ENCODE results near the gene HTRA2.
"Not testable (repeated sequence)": the region's sequence is repeated elsewhere in the genome, so short reads cannot be mapped to it uniquely, and the experiment has no call there.

The HTRA2 gene

GRCh38 chr2:74552914-74553811 lies 23.4 kb downstream of the HTRA2 start:
- peak overlapping the region; percentile 96; the same call in 1 of the 2 replicates for H3K4me3 ChIP-seq (ENCODE audit: low read length)
- no peak for TF ChIP-seq ZNF274 (IDR thresholded peaks at IDR 0.05; ENCODE audit: low read depth, low read length)

GRCh38 chr2:74553892-74554819 lies 24.4 kb downstream of the HTRA2 start, which contains the start of the genes DOK1 and LOXL3:
Gene DOK1, plus strand, starts transcription at chr2:74554720. Its CDS starts 35 bp downstream, at chr2:74554755.
Gene LOXL3, minus strand, starts transcription at chr2:74553942. Its CDS starts 1,308 bp downstream, at chr2:74552634.
- no peak for TF ChIP-seq ZNF274 (IDR thresholded peaks at IDR 0.05; ENCODE audit: low read depth, low read length)
- H3K4me3 ChIP-seq (ENCODE audit: low read length), result peak within 1 kb of the TSS; percentile 96

- no peak for TF ChIP-seq ZNF274 (IDR thresholded peaks at IDR 0.05; ENCODE audit: low read depth, low read length)
These were observed 25.2 kb downstream of the HTRA2 start for GRCh38 chr2:74554820-74555531.

DNA sequence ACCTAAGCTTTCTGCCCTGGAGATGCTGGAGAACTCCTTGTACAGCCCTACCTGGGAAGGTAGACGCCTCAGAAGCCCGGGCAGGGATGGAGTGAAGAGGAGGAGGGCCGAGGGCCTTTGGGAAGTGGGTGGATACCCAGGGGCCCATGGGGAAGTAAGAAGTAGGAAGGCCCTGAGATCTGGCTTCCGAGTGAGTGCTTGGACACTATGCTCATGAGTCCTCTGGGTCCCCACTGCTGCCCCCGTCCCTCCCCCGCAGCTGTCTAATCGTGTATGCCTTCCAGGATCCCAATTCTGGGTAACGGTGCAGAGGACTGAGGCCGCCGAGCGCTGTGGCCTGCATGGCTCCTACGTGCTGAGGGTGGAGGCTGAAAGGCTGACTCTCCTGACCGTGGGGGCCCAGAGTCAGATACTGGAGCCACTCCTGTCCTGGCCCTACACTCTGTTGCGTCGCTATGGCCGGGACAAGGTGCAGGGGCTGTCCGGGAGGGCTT lies 25.9 kb downstream of the HTRA2 start:
- H3K4me3 ChIP-seq (ENCODE audit: low read length), result peak overlapping the region; percentile 96; the same call in 1 of the 2 replicates

More at GRCh38 chr2:74554820-74555531, 25.2 kb downstream of the HTRA2 start:
- H3K4me3 ChIP-seq (ENCODE audit: low read length), result peak overlapping the region; percentile 96

GRCh38 chr2:74556159-74556558 lies 26.4 kb downstream of the HTRA2 start:
- no peak for TF ChIP-seq ZNF274 (IDR thresholded peaks at IDR 0.05; ENCODE audit: low read depth, low read length)
- peak overlapping the region; percentile 96; the same call in 1 of the 2 replicates for H3K4me3 ChIP-seq (ENCODE audit: low read length)

More for the DNA sequence above, 25.9 kb downstream of the HTRA2 start:
- TF ChIP-seq ZNF274 (IDR thresholded peaks at IDR 0.05; ENCODE audit: low read depth, low read length), result no peak

DNA sequence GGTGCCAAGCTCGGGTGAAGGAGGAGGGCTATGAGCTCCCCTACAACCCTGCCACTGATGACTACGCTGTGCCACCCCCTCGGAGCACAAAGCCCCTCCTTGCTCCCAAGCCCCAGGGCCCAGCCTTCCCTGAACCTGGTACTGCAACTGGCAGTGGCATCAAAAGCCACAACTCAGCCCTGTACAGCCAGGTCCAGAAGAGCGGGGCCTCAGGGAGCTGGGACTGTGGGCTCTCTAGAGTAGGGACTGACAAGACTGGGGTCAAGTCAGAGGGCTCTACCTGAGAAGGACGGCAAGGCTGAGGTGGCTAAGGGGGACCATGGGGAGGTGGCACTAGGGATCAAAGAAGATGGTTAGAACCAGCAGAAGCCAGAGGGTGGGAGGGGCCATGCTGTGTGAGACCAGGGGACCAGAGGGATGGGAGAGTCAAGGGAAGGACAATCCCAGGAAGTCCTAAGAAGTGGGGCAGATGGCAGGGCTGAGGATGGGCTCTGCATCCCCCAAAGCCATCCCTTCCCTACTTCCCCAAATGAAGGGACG lies 27.2 kb downstream of the HTRA2 start:
- no peak overlapping the region for H3K4me3 ChIP-seq (ENCODE audit: low read length)
- no peak for TF ChIP-seq ZNF274 (IDR thresholded peaks at IDR 0.05; ENCODE audit: low read depth, low read length)

GRCh38 chr2:74558284-74559230 lies 28.8 kb downstream of the HTRA2 start:
- no peak overlapping the region for H3K4me3 ChIP-seq (ENCODE audit: low read length)
- no peak for TF ChIP-seq ZNF274 (IDR thresholded peaks at IDR 0.05; ENCODE audit: low read depth, low read length)

DNA sequence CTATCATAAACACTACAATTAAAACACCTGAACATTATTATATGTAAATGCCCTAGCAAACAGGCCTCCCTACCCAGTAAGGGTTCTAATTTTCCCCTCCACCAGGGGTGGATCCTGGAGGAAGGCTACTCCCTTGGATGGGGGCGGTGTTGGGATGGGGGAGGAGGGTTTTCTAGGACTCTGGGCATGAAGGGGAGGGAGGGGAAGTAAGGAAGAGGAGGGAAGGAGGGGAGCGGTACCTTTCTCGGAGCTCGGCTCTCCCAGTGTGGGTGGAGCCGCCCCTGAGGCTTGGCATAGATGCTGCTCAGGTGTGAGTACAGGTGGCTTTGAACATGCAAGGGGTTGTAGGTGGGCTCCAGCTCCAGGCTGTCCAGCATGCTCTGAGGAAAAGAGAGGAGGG lies 30.2 kb downstream of the HTRA2 start:
- TF ChIP-seq ZNF274 (IDR thresholded peaks at IDR 0.05; ENCODE audit: low read depth, low read length), result no peak
- H3K4me3 ChIP-seq (ENCODE audit: low read length), result no peak overlapping the region

GRCh38 chr2:74560591-74560990 lies 30.9 kb downstream of the HTRA2 start:
- TF ChIP-seq ZNF274 (IDR thresholded peaks at IDR 0.05; ENCODE audit: low read depth, low read length), result no peak

GRCh38 chr2:74561022-74561421 lies 31.3 kb downstream of the HTRA2 start:
- not testable (repeated sequence) for H3K4me3 ChIP-seq (ENCODE audit: low read length)

More at GRCh38 chr2:74560591-74560990, 30.9 kb downstream of the HTRA2 start:
- no peak overlapping the region for H3K4me3 ChIP-seq (ENCODE audit: low read length)

DNA sequence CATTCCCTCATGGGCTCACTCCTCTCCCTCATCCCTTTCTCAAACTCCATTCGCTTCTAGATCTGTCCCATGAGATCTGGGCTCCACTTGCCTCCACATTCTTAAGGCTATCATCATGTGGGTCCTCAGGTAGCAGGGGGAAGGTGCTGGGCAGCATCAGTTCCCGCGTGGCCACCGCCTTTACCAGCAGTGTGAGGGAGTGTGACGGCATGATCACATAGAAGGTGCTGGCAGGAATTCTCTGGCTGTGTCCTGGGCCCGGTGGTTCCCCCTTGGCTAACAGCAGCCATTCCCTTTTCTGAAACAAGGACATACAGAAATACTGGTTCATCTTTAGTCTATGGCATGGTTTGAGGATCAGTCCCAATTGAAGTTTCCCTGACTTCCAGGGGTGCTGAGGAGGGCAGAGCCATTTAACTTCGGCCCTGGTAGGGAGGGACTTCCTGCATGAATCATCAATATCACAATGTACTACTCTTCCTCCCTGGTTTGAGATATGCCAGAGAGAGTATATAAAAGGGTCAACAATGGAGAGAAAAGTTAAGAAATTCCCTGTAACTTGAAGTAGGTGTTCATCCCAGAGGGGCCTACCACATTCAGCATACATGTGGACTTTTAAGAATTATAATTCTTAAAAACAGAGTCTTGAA lies 32.5 kb downstream of the HTRA2 start:
- H3K4me3 ChIP-seq (ENCODE audit: low read length), result no peak overlapping the region
- no peak for TF ChIP-seq ZNF274 (IDR thresholded peaks at IDR 0.05; ENCODE audit: low read depth, low read length)

- no peak for TF ChIP-seq ZNF274 (IDR thresholded peaks at IDR 0.05; ENCODE audit: low read depth, low read length)
- H3K4me3 ChIP-seq (ENCODE audit: low read length), result no peak overlapping the region
These were observed 34.5 kb downstream of the HTRA2 start for GRCh38 chr2:74564222-74564621.

Data from GM08714 (cell line).